Thoracic aorta (tissue), 2 donors: ENCODE data around the gene KCNIP1. TPM values are rescaled to one million over a fixed set of nuclear protein-coding genes. Genes with fewer than 3 reads are reported as not detected.

ENCODE experiments used
- ATAC-seq: fragments of 150-250 bp; one replicate; pipeline ENCODE4 v1.8.0; 2017; ENCODE audit warnings: low read depth; ENCODE audit not compliant: insufficient number of reproducible peaks, low FRiP score
- DNase-seq: peaks from one replicate; pipeline ENCODE4 v3.0.0-alpha.2; 2020; ENCODE audit warnings: low spot score
- H3K27ac ChIP-seq, 2 donors: fragments of 200-600 bp; sonication (generic); 1 replicate in 1 of 2; 2 replicates in 1 of 2; pipeline ENCODE4 v1.5.1; 2016; ENCODE audit warnings: mild to moderate bottlenecking in 2 of 2, moderate library complexity in 2 of 2
- H3K27me3 ChIP-seq: fragments of 200-600 bp; sonication (generic); replicated peaks from 2 replicates; pipeline ENCODE4 v1.6.0; 2016; ENCODE audit warnings: mild to moderate bottlenecking; ENCODE audit not compliant: insufficient read depth
- H3K36me3 ChIP-seq: fragments of 200-600 bp; sonication (generic); one replicate; pipeline ENCODE4 v1.5.1; 2016
- H3K4me1 ChIP-seq, 2 donors: fragments of 200-600 bp; sonication (generic); 1 replicate in 1 of 2; 2 replicates in 1 of 2; pipeline versions ENCODE4 v1.5.1 to v1.6.0; 2016; ENCODE audit warnings: low read depth in 2 of 2, mild to moderate bottlenecking in 1 of 2; ENCODE audit not compliant: control insufficient read depth in 1 of 2
- H3K4me3 ChIP-seq: fragments of 200-600 bp; sonication (generic); 2 replicates; pipeline ENCODE4 v1.5.1; 2016; ENCODE audit warnings: mild to moderate bottlenecking
- H3K9me3 ChIP-seq: fragments of 200-600 bp; sonication (generic); 2 replicates; pipeline ENCODE4 v1.5.1; 2016
- total RNA-seq, 2 donors: library from RNA; depleted of rRNA; stranded (reverse); fragments of >200 nt; gene quantifications; one replicate each; pipeline versions ENCODE4 v1.1.0 to v1.2.3, GENCODE V29; 2016
- TF ChIP-seq, protein P1 (sequence below): fragments of 200-600 bp; sonication (generic); IDR thresholded peaks from one replicate; pipeline ENCODE4 v1.5.1; 2019; ENCODE audit warnings: antibody characterized with exemption

Gene KCNIP1
- total RNA-seq, 2 donors from 2014 or later = not detected

- TF ChIP-seq, protein P1, sequence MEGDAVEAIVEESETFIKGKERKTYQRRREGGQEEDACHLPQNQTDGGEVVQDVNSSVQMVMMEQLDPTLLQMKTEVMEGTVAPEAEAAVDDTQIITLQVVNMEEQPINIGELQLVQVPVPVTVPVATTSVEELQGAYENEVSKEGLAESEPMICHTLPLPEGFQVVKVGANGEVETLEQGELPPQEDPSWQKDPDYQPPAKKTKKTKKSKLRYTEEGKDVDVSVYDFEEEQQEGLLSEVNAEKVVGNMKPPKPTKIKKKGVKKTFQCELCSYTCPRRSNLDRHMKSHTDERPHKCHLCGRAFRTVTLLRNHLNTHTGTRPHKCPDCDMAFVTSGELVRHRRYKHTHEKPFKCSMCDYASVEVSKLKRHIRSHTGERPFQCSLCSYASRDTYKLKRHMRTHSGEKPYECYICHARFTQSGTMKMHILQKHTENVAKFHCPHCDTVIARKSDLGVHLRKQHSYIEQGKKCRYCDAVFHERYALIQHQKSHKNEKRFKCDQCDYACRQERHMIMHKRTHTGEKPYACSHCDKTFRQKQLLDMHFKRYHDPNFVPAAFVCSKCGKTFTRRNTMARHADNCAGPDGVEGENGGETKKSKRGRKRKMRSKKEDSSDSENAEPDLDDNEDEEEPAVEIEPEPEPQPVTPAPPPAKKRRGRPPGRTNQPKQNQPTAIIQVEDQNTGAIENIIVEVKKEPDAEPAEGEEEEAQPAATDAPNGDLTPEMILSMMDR = no peak
- H3K4me3 ChIP-seq = peak overlapping the region; percentile 57
- no peaks in the 10 kb centered on the region for H3K36me3 ChIP-seq
- DNase-seq (no peak), ATAC-seq (no peak)
- H3K9me3 ChIP-seq = no peaks in the 10 kb centered on the region
- H3K27me3 ChIP-seq = no peaks in the 10 kb centered on the region
- H3K27ac ChIP-seq = peak overlapping the region; percentile 83 to 90
- peaks cover 21 to 34% of the 10 kb centered on the region in 2 donors for H3K4me1 ChIP-seq
Measured at GRCh38 chr5:170632266-170632984, 128.6 kb downstream of the KCNIP1 start.

- Histone ChIP-seq H3K4me1 (peaks cover 21 to 34% of the 10 kb centered on the region in 2 donors), H3K27ac (peak overlapping the region; percentile 83 to 90), H3K4me3 (peak overlapping the region; percentile 57), H3K9me3 (no peaks in the 10 kb centered on the region), H3K27me3 (no peaks in the 10 kb centered on the region), H3K36me3 (no peaks in the 10 kb centered on the region)
- ATAC-seq (peak; percentile 53), DNase-seq (peak; percentile 19)
- TF ChIP-seq, protein P1 = peak; percentile 95
Measured at GRCh38 chr5:170632985-170633234, 129.1 kb downstream of the KCNIP1 start.

DNA sequence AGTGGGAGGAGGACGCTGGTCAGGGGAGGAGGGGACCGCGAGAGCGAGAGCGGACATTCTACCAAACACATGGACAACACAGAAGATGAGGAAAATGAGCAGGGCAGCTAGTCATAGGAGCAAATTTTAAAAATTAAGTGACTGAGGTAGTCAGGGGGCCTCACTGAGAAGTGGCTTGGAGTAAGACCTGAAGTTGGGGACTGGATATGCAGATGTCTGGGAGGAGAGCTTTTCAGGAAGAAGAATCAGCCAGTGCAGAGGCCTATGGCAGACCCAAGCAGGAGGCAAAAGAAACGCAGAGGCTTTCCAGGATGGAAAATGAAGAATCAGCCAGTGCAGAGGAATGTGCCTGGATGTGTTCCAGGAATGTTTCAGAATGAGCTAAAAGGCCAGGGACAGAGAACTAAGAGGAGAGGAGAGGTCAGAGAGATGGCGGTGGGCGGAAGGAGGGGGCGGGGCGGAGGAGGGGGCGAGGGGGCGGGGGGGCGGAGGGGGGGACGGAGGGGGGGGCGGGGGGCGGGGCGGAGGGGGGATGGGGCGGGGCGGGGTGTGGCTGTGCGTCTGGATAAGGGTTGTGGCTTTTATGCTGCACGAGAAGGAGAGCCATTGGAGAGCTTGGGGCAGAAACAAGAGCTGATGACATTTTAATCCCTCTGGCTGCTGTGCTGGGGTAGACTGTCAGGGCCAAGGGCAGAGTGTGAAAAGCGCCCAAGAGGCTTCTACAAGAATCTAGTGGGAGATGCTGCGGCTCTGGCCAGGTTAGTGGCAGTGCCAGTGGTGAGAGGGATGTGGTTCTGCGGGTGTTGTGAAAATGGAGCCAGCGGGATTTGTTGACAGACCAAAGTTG is 129.6 kb downstream of the KCNIP1 start:
- peak; percentile 82 for ATAC-seq
- DNase-seq = peak; percentile 17
- peak overlapping the region; percentile 57 for H3K4me3 ChIP-seq

DNA sequence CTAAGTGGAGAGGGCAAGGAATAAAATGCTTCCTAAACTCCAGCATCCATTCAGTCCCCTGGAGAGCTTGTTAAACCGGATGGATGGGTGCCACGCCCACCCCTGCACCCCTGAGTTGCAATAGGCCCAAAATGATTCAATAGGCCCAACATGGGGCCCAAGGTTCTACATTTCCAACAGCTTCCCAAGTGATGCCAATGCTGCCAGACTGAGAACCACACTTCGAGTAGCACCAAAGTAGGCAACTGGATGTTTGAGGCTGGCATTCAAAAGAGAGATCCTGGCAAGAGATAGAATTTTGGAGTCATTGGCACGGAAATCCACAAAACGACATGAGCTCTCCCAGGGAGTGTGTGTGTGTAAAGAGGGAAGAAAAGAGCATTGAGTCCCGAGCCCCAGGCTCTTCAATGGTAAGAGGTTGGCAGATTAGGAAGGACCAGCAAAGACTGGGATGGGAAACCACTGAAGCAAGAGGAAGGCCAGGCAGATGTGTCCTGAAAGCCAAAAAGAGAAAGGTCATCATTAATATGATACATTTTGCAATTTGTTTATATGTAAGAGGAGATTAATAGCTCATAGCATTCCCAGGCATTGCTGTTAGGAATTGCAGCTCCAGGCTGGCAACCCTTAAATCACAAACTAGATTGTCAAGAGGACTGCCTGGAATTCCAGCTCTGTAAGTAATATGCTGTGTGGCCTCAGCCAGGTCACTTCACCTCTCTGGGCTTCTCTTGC is 130.6 kb downstream of the KCNIP1 start:
- Histone ChIP-seq H3K9me3 (no peaks in the 10 kb centered on the region), H3K27me3 (no peaks in the 10 kb centered on the region), H3K4me1 (peaks cover 21 to 34% of the 10 kb centered on the region in 2 donors), H3K36me3 (no peaks in the 10 kb centered on the region), H3K4me3 (peak overlapping the region; percentile 57), H3K27ac (peak overlapping the region; percentile 77 to 78)
- no peak for DNase-seq
- TF ChIP-seq, protein P1 = no peak
- ATAC-seq = no peak

More for the DNA sequence above, 129.6 kb downstream of the KCNIP1 start:
- no peaks in the 10 kb centered on the region for H3K9me3 ChIP-seq
- TF ChIP-seq, protein P1 = no peak
- no peaks in the 10 kb centered on the region for H3K36me3 ChIP-seq
- no peaks in the 10 kb centered on the region for H3K27me3 ChIP-seq
- peaks cover 21 to 34% of the 10 kb centered on the region in 2 donors for H3K4me1 ChIP-seq
- peak overlapping the region; percentile 83 to 90 for H3K27ac ChIP-seq

DNA sequence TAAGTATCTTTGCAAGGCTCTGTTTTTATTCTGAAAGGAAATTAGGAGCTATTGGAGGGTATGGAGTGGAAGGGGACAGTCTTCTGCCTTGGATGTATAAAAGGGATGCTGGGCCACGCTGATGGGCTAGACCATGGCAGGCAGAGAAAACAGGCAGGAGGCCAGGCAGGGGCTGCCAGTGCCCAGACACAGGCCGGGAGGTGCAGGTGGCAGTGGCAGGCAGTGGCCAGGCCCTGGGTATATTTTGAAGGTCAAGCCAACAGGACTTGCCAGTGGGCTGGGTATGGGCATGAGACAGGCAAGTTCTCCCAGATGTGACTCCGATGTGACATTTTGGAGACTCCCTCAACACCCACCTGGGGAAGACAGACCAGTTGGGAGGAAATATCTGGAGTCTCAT is 131.9 kb downstream of the KCNIP1 start:
- TF ChIP-seq, protein P1 = no peak
- H3K4me3 ChIP-seq = no peak overlapping the region
- H3K27me3 ChIP-seq = no peaks in the 10 kb centered on the region
- H3K27ac ChIP-seq = no peak overlapping the region
- ATAC-seq (no peak), DNase-seq (no peak)
- no peaks in the 10 kb centered on the region for H3K36me3 ChIP-seq
- no peaks in the 10 kb centered on the region for H3K9me3 ChIP-seq
- peaks cover 21 to 34% of the 10 kb centered on the region in 2 donors for H3K4me1 ChIP-seq
